Adrenal gland (tissue), 5 donors: ENCODE data around the gene FLNC.

ENCODE experiments used
- POLR2A ChIP-seq, 2 donors: fragments of 450-650 bp; IDR thresholded peaks; one replicate each; pipeline ENCODE4 v1.6.1; 2017; ENCODE audit warnings: antibody characterized with exemption in 2 of 2, mild to moderate bottlenecking in 2 of 2, moderate library complexity in 1 of 2
- TF ChIP-seq, protein P1 (sequence below), 6 experiments: fragments of 450-650 bp in 4 of 6; fragments of 200-600 bp in 2 of 6; sonication (generic) in 1 of 6; IDR thresholded peaks; 1 replicate in 5 of 6; 2 replicates in 1 of 6; pipeline versions ENCODE4 v1.5.1 to v1.8.0; 2016 to 2021; ENCODE audit warnings: antibody characterized with exemption in 6 of 6, mild to moderate bottlenecking in 2 of 6, moderate library complexity in 1 of 6
- donor health status: DM: no; HTN: no; CAD: no.

DNA sequence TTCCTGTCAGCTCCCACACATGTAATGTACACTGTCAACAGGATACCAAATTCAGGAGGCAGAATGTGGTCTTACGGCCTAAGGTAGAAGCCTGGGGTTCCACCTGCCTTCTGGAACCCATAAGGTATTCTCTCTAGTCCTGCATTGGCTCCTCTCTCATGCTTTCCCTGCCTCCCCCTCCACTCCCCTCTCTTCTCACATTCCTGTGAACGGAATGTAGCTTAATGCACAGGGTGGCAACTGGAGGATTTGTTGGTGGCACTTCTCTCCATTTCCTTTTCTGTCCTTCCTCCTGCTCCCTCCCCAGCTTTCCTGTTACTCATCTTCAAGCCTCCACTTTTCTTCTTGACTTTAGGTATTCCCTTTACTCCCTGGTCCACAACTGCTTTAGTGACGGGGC, 11.5 kb upstream of the FLNC start:
- TF ChIP-seq, protein P1, sequence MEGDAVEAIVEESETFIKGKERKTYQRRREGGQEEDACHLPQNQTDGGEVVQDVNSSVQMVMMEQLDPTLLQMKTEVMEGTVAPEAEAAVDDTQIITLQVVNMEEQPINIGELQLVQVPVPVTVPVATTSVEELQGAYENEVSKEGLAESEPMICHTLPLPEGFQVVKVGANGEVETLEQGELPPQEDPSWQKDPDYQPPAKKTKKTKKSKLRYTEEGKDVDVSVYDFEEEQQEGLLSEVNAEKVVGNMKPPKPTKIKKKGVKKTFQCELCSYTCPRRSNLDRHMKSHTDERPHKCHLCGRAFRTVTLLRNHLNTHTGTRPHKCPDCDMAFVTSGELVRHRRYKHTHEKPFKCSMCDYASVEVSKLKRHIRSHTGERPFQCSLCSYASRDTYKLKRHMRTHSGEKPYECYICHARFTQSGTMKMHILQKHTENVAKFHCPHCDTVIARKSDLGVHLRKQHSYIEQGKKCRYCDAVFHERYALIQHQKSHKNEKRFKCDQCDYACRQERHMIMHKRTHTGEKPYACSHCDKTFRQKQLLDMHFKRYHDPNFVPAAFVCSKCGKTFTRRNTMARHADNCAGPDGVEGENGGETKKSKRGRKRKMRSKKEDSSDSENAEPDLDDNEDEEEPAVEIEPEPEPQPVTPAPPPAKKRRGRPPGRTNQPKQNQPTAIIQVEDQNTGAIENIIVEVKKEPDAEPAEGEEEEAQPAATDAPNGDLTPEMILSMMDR (IDR thresholded peaks at IDR 0.05): no peak
- TF ChIP-seq POLR2A (IDR thresholded peaks at IDR 0.05): no peak
